Mucosa of descending colon (tissue), 3 donors: ENCODE data around the gene PTPRT. TPM values are rescaled to one million over a fixed set of nuclear protein-coding genes. Genes with fewer than 3 reads are reported as not detected.

Experiments
- ATAC-seq: fragments of 200-7000 bp; cut with Tn5 transposase; one replicate; pipeline ENCODE4 v1.9.1; 2020; ENCODE audit warnings: mild to moderate bottlenecking, moderate library complexity
- DNase-seq, 3 donors: peaks; one replicate each; pipeline ENCODE4 v3.0.0-alpha.2; 2020
- H3K36me3 ChIP-seq: fragments of 200-600 bp; one replicate; pipeline ENCODE4 v1.8.0; 2021; ENCODE audit warnings: low read depth, mild to moderate bottlenecking
- H3K4me1 ChIP-seq: fragments of 200-600 bp; one replicate; pipeline ENCODE4 v1.8.0; 2021; ENCODE audit warnings: low read depth, mild to moderate bottlenecking
- H3K4me3 ChIP-seq: fragments of 200-600 bp; one replicate; pipeline ENCODE4 v1.8.0; 2021; ENCODE audit warnings: mild to moderate bottlenecking
- H3K9me3 ChIP-seq: fragments of 200-600 bp; one replicate; pipeline ENCODE4 v1.8.0; 2021; ENCODE audit warnings: mild to moderate bottlenecking
- intact Hi-C, 2 donors: fragments of 100-400 bp; cut with DNase I in 1 of 2; cut with micrococcal nuclease in 1 of 2; formaldehyde crosslinking; loops; one replicate each; pipeline versions ENCODE4 v1.11.0 to v1.11.1; 2022; cut with DNase I, micrococcal nuclease
- total RNA-seq, 3 donors: library from RNA; stranded (reverse); fragmentation: NEBNext Ultra II Directional in 2 of 3; extraction: Animal tissue kit (Norgen Biotek cat#: 25700) in 2 of 3; gene quantifications; one replicate each; pipeline versions ENCODE4 v1.2.1 to v1.2.4, GENCODE V29; 2021 to 2023
- TF ChIP-seq, protein P1 (sequence below): fragments of 200-600 bp; IDR thresholded peaks from one replicate; pipeline ENCODE4 v1.8.0; 2022; ENCODE audit warnings: antibody characterized with exemption, mild to moderate bottlenecking
- donor health status: DM: no; HTN: no; CAD: no; lungs with moderate emphysema.
- donor health status: DM: no; HTN: no; CAD: no.
- donor health status: DM: no; HTN: yes; CAD: no.

Gene PTPRT
- total RNA-seq, 3 donors from 2014 or later = 0.19 to 0.43 (median 0.38) TPM

DNA sequence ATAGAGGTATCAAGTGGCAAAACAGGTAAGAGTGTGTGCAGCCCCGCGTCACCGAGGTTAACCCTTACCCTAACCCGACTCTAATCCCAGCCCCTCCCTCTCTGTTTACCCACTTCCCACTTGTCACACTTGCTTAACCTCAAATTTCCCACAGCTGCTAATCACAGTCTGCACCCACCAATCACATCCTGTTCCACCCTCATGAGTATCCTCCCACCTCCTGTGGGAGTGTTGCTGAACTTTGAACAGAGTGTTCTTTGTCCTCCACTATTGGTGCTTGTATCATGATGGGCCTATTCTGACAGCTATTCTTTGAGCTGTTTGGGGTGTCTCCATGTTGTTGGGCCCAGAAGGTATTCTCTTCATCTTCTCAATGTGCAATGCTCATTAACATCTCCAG is 487.8 kb downstream of the PTPRT start:
- ATAC-seq (peak; percentile 31), DNase-seq (no peak)
- H3K36me3 ChIP-seq = no peaks in the 10 kb centered on the region
- TF ChIP-seq, protein P1, sequence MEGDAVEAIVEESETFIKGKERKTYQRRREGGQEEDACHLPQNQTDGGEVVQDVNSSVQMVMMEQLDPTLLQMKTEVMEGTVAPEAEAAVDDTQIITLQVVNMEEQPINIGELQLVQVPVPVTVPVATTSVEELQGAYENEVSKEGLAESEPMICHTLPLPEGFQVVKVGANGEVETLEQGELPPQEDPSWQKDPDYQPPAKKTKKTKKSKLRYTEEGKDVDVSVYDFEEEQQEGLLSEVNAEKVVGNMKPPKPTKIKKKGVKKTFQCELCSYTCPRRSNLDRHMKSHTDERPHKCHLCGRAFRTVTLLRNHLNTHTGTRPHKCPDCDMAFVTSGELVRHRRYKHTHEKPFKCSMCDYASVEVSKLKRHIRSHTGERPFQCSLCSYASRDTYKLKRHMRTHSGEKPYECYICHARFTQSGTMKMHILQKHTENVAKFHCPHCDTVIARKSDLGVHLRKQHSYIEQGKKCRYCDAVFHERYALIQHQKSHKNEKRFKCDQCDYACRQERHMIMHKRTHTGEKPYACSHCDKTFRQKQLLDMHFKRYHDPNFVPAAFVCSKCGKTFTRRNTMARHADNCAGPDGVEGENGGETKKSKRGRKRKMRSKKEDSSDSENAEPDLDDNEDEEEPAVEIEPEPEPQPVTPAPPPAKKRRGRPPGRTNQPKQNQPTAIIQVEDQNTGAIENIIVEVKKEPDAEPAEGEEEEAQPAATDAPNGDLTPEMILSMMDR = no peak
- H3K4me3 ChIP-seq = no peak overlapping the region
- H3K4me1 ChIP-seq = no peaks in the 10 kb centered on the region
- intact Hi-C loops = no loop called here
- no peaks in the 10 kb centered on the region for H3K9me3 ChIP-seq

DNA sequence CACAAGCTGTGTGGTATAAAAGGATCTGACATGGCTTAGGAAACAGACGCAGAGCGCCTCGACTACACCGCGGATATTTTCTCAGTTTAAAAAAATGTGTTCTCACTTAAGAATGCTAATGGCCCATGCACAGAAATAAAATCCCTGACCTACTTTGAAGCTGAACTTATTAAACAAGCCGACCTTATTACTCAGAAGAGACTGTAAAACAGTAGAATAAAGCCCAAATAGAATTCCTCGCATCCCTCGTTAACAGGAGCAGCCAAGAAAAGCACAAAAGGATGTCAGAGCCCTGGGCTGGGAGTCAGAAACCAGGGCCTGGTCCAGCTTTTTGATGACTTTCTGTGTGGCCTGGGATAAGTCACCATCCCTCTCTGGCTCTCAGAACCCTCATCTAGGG is 489.3 kb downstream of the PTPRT start:
- intact Hi-C loops = no loop called here
- Histone ChIP-seq H3K4me1 (no peaks in the 10 kb centered on the region), H3K9me3 (no peaks in the 10 kb centered on the region), H3K36me3 (no peaks in the 10 kb centered on the region), H3K4me3 (no peak overlapping the region)
- TF ChIP-seq, protein P1 = no peak
- DNase-seq (no peak), ATAC-seq (no peak)

DNA sequence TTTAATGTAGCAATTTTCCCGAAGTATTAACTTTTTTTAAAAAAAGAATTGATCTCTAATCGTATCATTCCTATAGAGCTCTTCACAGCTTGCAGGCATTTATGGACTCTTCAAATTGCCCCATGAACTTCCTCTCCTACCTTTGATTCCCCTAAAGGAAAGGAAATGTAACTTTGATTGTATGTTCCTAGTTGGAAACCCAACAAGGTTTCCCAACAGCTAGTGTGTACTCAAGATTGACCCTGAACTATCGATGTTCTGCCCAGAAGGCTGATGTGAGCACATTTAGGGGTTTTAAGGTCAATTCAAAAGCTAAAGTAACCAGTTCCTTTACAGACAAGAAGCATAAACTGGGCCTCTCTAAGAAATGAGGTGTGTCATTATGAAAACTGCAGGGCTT is 491.7 kb downstream of the PTPRT start:
- H3K4me1 ChIP-seq = no peaks in the 10 kb centered on the region
- H3K36me3 ChIP-seq = no peaks in the 10 kb centered on the region
- intact Hi-C loops = no loop called here
- TF ChIP-seq, protein P1 = no peak
- no peak overlapping the region for H3K4me3 ChIP-seq
- DNase-seq = no peak
- no peaks in the 10 kb centered on the region for H3K9me3 ChIP-seq
- ATAC-seq = no peak

DNA sequence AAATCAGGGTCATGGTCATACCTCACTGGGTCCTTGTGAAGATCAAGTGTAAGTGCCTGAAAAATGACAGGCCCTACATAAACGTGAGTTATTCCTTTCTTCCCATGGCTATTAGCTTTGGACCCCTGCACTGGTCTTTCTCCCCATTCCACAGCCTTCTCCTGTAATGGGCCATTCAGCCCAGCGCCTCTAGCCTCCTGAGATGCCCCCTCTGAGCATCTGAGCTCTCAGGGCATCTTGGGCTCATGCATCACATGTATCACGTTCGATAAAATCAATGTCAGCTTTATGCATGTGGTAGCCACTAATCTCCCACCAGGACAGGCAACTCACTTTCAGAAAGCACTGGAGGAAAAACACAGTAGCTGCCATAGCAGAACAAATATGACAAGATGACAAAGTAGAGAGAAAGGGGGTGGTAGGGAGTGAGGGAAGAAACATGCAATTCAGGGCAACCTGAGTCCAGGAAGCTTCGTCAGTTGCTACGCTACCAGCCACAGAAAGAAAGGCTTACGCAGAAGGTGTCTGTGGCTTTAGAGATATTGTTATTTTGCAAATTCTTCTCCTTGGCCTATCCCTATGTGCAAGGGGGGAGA is 498.8 kb downstream of the PTPRT start:
- TF ChIP-seq, protein P1 = no peak
- DNase-seq (no peak), ATAC-seq (no peak)
- Histone ChIP-seq H3K4me1 (no peaks in the 10 kb centered on the region), H3K9me3 (no peaks in the 10 kb centered on the region), H3K36me3 (no peaks in the 10 kb centered on the region), H3K4me3 (no peak overlapping the region)
- intact Hi-C loops = no loop called here

DNA sequence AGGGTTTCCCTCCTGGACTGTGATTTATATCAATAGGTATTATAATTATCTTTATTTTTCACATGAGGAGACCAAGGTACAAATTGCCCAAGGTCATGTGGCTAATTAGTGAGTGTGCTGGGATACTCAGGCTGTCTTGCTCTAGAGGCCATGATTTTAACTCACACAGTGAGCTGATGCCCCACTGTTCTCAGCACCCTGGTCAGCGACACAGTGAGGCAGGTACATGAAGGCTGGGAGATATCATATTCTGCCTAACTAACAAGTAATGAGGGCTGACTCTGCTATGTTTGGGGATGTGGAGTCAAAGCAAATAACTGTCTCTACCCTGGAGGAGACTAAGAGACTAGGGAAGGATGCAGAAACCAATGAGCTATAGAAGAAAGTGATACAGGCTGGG is 501.1 kb downstream of the PTPRT start:
- no peaks in the 10 kb centered on the region for H3K4me1 ChIP-seq
- H3K36me3 ChIP-seq = no peaks in the 10 kb centered on the region
- DNase-seq (no peak), ATAC-seq (no peak)
- intact Hi-C loops = no loop called here
- TF ChIP-seq, protein P1 = no peak
- no peaks in the 10 kb centered on the region for H3K9me3 ChIP-seq
- H3K4me3 ChIP-seq = no peak overlapping the region

DNA sequence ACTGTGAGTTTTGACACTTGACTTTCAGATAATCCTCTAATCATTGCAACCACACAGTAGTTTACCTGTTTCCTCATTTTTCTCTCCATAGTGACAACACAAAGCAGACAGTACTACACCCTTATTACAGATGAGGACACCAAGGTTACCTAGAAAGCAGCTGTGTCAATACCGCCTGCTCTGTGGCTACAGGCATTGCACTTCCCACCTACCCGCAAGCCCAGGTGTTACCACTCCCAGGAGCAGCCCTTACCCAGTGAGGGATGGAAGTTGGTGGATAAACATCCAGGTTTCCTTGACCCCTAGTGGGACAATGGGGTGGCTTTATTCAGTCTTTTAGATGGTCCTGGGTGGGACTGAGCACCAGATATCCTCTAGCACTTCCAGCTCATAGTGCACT is 503.6 kb downstream of the PTPRT start:
- TF ChIP-seq, protein P1 = no peak
- Histone ChIP-seq H3K9me3 (no peaks in the 10 kb centered on the region), H3K36me3 (no peaks in the 10 kb centered on the region), H3K4me1 (no peaks in the 10 kb centered on the region), H3K4me3 (no peak overlapping the region)
- no peak for DNase-seq
- no peak for ATAC-seq
- intact Hi-C loops = no loop called here
